Mesothelial cell of epicardium (in vitro differentiated cells): ENCODE results near the gene TBCD. TPM values are rescaled to one million over a fixed set of nuclear protein-coding genes. Genes with fewer than 3 reads are reported as not detected.

Source experiments
- DNase-seq, 2 experiments: peaks; one replicate each; pipeline ENCODE4 v3.0.0; 2021; ENCODE audit warnings: low spot score in 2 of 2; ENCODE audit not compliant: unreplicated experiment in 2 of 2
- H3K27ac Mint-ChIP-seq: 2 replicates; pipeline ENCODE4 v1.8.0; 2021; ENCODE audit warnings: mixed read lengths
- H3K27me3 Mint-ChIP-seq: 2 replicates; pipeline ENCODE4 v1.8.0; 2021; ENCODE audit warnings: low read depth, mixed read lengths
- H3K36me3 Mint-ChIP-seq: 2 replicates; pipeline ENCODE4 v1.8.0; 2021; ENCODE audit warnings: mixed read lengths
- H3K4me1 Mint-ChIP-seq: 2 replicates; pipeline ENCODE4 v1.8.0; 2021; ENCODE audit warnings: mixed read lengths
- H3K4me3 Mint-ChIP-seq: 2 replicates; pipeline ENCODE4 v1.8.0; 2021; ENCODE audit warnings: mild to moderate bottlenecking, moderate library complexity, mixed read lengths
- H3K9me3 Mint-ChIP-seq: 2 replicates; pipeline ENCODE4 v1.8.0; 2021; ENCODE audit warnings: mixed read lengths
- total RNA-seq: library from RNA; stranded (reverse); gene quantifications from 3 replicates; pipeline ENCODE4 v1.2.1, GENCODE V29; 2021
- TF ChIP-seq, protein P1 (sequence below): fragments of 200-600 bp; sonication (generic); IDR thresholded peaks from one replicate; pipeline ENCODE4 v1.5.0; 2021; ENCODE audit warnings: antibody characterized with exemption; ENCODE audit not compliant: unreplicated experiment

TBCD gene
- total RNA-seq, 1 donor from 2014 or later, result 117 TPM

DNA sequence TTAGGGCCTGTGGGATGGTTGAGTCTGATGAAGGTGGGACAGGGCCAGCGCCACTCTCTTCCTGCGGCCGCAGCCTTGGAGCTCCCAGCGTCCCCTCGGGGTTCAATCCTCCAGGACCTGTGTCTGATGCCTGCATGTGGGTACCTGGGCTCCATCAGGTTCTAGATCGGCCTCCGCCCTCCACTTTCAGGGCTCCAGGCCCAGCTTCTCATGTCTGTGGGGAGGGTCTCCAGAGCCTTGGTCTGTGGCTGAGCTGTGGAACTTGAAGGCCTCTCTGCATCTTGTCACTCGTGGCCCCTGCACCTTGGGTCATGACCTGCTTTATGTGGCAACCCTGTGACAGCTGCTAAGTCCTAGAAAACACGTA is 177.8 kb downstream of the TBCD start:
- TF ChIP-seq, protein P1, sequence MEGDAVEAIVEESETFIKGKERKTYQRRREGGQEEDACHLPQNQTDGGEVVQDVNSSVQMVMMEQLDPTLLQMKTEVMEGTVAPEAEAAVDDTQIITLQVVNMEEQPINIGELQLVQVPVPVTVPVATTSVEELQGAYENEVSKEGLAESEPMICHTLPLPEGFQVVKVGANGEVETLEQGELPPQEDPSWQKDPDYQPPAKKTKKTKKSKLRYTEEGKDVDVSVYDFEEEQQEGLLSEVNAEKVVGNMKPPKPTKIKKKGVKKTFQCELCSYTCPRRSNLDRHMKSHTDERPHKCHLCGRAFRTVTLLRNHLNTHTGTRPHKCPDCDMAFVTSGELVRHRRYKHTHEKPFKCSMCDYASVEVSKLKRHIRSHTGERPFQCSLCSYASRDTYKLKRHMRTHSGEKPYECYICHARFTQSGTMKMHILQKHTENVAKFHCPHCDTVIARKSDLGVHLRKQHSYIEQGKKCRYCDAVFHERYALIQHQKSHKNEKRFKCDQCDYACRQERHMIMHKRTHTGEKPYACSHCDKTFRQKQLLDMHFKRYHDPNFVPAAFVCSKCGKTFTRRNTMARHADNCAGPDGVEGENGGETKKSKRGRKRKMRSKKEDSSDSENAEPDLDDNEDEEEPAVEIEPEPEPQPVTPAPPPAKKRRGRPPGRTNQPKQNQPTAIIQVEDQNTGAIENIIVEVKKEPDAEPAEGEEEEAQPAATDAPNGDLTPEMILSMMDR, result no peak
- Mint-ChIP-seq H3K27ac (no peak overlapping the region), H3K4me3 (no peak overlapping the region), H3K4me1 (no peaks in the 10 kb centered on the region), H3K36me3 (peaks cover 36% of the 10 kb centered on the region), H3K27me3 (no peaks in the 10 kb centered on the region), H3K9me3 (no peaks in the 10 kb centered on the region)
- DNase-seq, result peak in 1 of 2 experiments; percentile 0

DNA sequence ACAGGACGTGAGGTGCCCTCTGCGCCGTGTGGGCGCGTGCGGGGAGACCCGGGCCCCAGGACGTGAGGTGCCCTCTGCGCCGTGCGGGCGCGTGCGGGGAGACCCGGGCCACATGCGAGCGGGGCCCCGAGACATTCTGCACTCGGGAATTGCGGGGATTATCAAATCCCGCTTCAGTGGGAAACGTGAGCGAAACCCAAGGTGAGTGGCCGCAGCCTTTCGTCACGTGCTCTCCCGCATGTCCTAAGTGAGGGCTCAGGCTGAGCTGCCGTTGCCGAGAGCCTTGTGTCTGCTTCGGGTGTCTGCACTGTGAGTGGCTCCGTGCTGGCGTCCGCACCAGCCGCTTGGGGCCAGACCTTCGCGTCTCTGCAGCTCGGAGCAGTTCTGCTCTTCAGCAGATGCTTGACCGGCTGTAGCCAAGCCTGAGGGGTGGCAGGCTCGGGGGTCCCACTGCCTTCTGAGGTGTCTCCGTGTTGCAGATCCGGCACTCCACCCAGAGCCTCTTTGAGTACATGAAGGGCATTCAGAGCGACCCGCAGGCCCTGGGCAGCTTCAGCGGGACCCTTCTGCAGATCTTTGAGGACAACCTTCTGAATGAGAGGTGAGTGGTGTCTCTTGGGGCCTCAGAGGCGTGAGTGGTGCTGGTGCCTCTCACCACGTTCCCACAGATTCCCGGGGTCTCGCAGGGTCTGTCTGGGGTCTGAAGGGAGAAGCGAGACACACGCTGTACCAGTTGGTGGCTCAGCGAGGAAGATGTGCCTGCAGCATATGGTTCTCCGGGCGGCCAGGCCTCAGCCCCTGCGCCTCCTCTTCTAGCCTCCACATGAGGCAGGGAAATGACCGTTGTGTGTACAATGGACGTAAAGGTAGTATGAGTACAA is 178.4 kb downstream of the TBCD start:
- Mint-ChIP-seq H3K27me3 (no peaks in the 10 kb centered on the region), H3K4me1 (no peaks in the 10 kb centered on the region), H3K9me3 (no peaks in the 10 kb centered on the region), H3K27ac (no peak overlapping the region), H3K36me3 (peaks cover 40% of the 10 kb centered on the region), H3K4me3 (no peak overlapping the region)
- peak in 1 of 2 experiments; percentile 19 for DNase-seq
- TF ChIP-seq, protein P1, result no peak

DNA sequence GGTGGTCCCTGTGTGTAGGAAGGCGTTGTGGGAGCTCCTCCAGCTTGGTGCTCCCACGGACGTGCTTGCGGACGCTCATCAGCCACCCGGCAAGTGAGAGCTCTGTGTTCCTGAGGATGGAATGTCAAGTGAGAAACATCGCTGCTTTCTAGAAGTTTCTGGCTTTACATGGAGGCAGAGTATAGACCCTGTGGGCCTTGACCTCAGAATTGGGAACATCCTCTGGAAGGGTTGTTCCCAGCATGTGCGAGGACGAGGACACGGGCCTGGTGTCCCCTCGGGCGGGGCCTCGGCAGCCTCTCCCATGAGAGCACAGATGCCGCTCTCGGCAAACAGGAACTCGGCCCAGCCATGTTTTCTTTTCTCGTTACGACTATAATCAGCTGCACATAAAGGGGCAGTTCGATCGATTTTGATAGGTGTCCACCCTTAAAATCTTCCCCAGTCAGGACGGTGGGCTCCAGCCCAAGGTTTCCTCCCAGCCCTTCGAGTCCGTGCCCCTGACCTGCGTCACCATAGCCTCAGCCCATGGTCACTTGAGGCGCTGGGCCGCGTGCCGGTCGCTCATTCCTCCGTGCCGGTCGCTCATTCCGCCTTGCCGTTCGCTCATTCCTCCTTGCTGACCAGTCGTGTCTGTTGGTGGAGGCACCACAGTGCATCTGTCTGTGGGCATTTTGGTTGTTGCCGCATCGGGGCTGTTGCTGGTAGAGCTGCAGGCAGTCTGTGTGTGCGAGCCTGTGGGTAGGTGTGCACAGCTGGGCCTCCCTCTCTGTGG is 179.2 kb downstream of the TBCD start:
- H3K36me3 Mint-ChIP-seq, result peaks cover 44% of the 10 kb centered on the region

DNA sequence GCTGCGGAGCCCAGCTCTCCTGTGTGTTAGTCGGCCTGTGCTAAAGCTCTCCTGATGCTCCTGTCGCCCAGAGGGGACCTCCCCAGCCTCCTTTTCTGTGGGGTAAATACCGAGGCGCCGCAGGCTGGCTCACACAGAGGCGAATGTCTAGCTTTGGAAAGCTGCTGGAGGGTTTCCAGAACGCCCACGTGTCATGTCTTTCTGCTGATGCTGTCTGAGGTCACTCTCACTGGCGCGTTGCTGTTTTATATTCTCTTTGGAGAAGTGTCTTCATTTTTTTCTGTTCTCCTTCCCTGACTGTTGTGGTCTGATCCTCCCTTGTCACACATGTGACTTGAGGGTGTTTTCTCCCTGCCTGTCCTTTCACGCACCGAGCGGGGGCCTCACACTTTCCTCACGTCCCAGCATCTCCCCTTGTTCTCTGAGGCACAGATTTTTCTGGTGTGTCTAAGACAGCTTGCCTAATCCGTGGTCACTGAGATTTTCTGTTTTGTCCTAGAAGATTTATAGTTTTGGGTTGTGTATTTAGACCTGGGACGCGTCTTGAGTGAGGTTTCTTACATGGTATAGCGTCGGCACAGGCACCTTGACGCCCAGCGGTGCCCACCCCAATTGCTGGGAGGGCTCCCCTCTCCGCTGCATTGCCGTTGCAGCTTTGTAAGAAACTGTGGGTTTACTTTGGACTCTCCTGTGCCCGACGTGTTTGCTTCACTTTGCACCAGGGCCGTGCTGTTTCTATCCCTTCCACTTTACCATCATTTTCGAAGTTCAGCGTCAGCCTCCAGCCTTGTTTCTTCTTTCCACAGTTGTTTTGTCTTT is 180.0 kb downstream of the TBCD start:
- DNase-seq, result no peak
- Mint-ChIP-seq H3K27me3 (no peaks in the 10 kb centered on the region), H3K4me3 (no peak overlapping the region), H3K9me3 (no peaks in the 10 kb centered on the region), H3K36me3 (peaks cover 41% of the 10 kb centered on the region), H3K27ac (no peak overlapping the region), H3K4me1 (no peaks in the 10 kb centered on the region)
- TF ChIP-seq, protein P1, result no peak

More for the DNA sequence above, 179.2 kb downstream of the TBCD start:
- H3K9me3 Mint-ChIP-seq, result no peaks in the 10 kb centered on the region
- H3K4me1 Mint-ChIP-seq, result no peaks in the 10 kb centered on the region
- no peaks in the 10 kb centered on the region for H3K27me3 Mint-ChIP-seq
- H3K27ac Mint-ChIP-seq, result no peak overlapping the region
- TF ChIP-seq, protein P1, result no peak
- peak in 1 of 2 experiments; percentile 12 for DNase-seq
- no peak overlapping the region for H3K4me3 Mint-ChIP-seq

DNA sequence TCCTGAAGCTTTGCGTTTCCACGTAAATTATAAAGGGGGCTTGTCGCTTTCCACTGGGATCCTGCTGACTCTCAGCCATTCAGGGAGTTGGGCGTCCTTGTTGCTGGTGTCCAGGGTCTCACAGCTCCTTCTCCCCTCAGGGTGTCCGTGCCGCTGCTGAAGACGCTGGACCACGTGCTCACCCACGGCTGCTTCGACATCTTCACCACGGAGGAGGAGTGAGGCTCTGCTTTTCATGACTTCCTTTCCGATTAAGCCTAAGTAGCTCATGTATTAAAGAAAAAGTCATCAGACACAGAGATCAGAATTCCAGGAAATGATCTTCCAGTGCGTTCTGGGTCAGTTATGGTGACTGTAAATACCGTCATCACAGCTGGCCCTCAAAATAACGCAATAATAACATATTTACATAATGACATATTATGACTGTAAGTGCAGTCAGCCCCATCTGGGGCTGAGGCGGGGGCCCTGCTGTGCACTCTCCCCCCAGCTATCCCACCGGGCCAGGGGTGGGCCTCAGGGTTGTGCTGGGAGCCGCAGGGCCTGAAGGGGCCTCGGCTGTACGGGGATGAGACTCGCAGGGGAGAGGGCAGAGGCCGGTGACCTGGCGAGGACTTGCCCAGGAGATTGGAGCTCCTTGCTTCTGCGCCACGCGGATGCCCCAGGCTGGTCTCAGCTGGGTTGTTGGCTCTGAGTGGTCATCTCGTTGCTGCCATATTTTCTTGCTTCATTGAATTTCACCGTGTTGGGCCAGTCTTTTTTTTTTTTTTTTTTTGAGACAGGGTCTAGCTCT is 180.8 kb downstream of the TBCD start:
- Mint-ChIP-seq H3K4me3 (no peak overlapping the region), H3K4me1 (no peaks in the 10 kb centered on the region), H3K27ac (no peak overlapping the region), H3K36me3 (peaks cover 38% of the 10 kb centered on the region), H3K9me3 (no peaks in the 10 kb centered on the region), H3K27me3 (no peaks in the 10 kb centered on the region)
- TF ChIP-seq, protein P1, result no peak
- DNase-seq, result peak in 1 of 2 experiments; percentile 10
